Spleen (tissue), 13 donors: ENCODE data around the gene SYDE1. TPM values are rescaled to one million over a fixed set of nuclear protein-coding genes. Genes with fewer than 3 reads are reported as not detected.
"Not testable (repeated sequence)": the region's sequence is repeated elsewhere in the genome, so short reads cannot be mapped to it uniquely, and the experiment has no call there.

Source experiments
- DNase-seq: peaks from one replicate; pipeline ENCODE4 v3.0.0-alpha.2; 2020
- H3K27ac ChIP-seq, 8 donors: fragments of 200-600 bp; sonication (generic) in 7 of 8; 1 replicate in 4 of 8; 2 replicates in 4 of 8; pipeline versions ENCODE4 v1.5.0 to v1.8.0; 2016 to 2021; ENCODE audit warnings: inconsistent platforms in 4 of 8, mild to moderate bottlenecking in 4 of 8, moderate library complexity in 1 of 8
- H3K27me3 ChIP-seq, 7 donors: fragments of 200-600 bp; sonication (generic) in 6 of 7; replicated peaks in 1 of 7; 1 replicate in 4 of 7; 2 replicates in 3 of 7; pipeline versions ENCODE4 v1.5.0 to v1.8.0; 2016 to 2021; ENCODE audit warnings: inconsistent platforms in 3 of 7, mild to moderate bottlenecking in 1 of 7
- H3K36me3 ChIP-seq, 6 donors: fragments of 200-600 bp; sonication (generic) in 5 of 6; 1 replicate in 4 of 6; 2 replicates in 2 of 6; pipeline versions ENCODE4 v1.5.0 to v1.8.0; 2016 to 2021; ENCODE audit warnings: inconsistent platforms in 2 of 6
- H3K4me1 ChIP-seq, 6 donors: fragments of 200-600 bp; sonication (generic) in 5 of 6; 1 replicate in 3 of 6; 2 replicates in 3 of 6; pipeline versions ENCODE4 v1.5.0 to v1.8.0; 2016 to 2021; ENCODE audit warnings: inconsistent platforms in 3 of 6
- H3K4me3 ChIP-seq, 8 donors: fragments of 200-600 bp; sonication (generic) in 7 of 8; 1 replicate in 4 of 8; 2 replicates in 4 of 8; pipeline versions ENCODE4 v1.5.0 to v1.8.0; 2016 to 2021; ENCODE audit warnings: inconsistent platforms in 4 of 8, mild to moderate bottlenecking in 4 of 8, moderate library complexity in 2 of 8
- H3K9me3 ChIP-seq, 8 donors: fragments of 200-600 bp; sonication (generic) in 7 of 8; 1 replicate in 4 of 8; 2 replicates in 4 of 8; pipeline versions ENCODE4 v1.5.0 to v1.8.0; 2016 to 2021; ENCODE audit warnings: inconsistent platforms in 4 of 8
- POLR2A ChIP-seq, 3 donors: fragments of 450-650 bp; IDR thresholded peaks; one replicate each; pipeline ENCODE4 v1.5.1; 2017; ENCODE audit warnings: antibody characterized with exemption in 3 of 3, mild to moderate bottlenecking in 1 of 3
- POLR2AphosphoS5 ChIP-seq, 3 donors: sonication (generic); formaldehyde crosslinking; IDR thresholded peaks; one replicate each; pipeline ENCODE4 v1.5.1; 2017; ENCODE audit warnings: antibody characterized with exemption in 3 of 3
- WGBS, 5 donors: extraction: QIAGEN DNeasy Blood & Tissue Kit in 3 of 5; methylation state at CpG; one replicate each; pipeline versions ENCODE4 v1.1.5 to v1.1.7; 2013 to 2018; 5-methylcytosine and 5-hydroxymethylcytosine counted together
- intact Hi-C: fragments of 100-400 bp; cut with DNase I; formaldehyde crosslinking; loops from one replicate; pipeline ENCODE4 v1.15.0; 2023; ENCODE audit warnings: low total_unique reads
- long read RNA-seq, 2 donors: transcript quantifications; one replicate each; lab custom pipeline, GENCODE V29; 2026
- polyA plus RNA-seq, 3 donors: library from polyadenylated mRNA; stranded (reverse); fragments of 200-250 nt; gene quantifications; one replicate each; pipeline ENCODE4 v1.2.1, GENCODE V29; 2013
- total RNA-seq, 7 donors: library from RNA; depleted of rRNA in 3 of 7; stranded (reverse); fragments of >200 nt in 3 of 7; fragmentation: NEBNext Ultra II Directional in 4 of 7; extraction: Animal tissue kit (Norgen Biotek cat#: 25700) in 4 of 7; gene quantifications; one replicate each; pipeline versions ENCODE4 v1.1.0 to v1.2.1, GENCODE V29; 2016 to 2021
- TF ChIP-seq, protein P1 (sequence below), 11 experiments: fragments of 200-600 bp in 7 of 11; fragments of 450-650 bp in 4 of 11; sonication (generic) in 4 of 11; IDR thresholded peaks in 8 of 11; conservative IDR thresholded peaks in 3 of 11; 1 replicate in 7 of 11; 2 replicates in 4 of 11; pipeline versions ENCODE4 v1.4.0 to v1.8.0; 2016 to 2021; ENCODE audit warnings: antibody characterized with exemption in 11 of 11, inconsistent platforms in 4 of 11, mild to moderate bottlenecking in 1 of 11
- donor health status: healthy with polysubstance abuse.
- donor health status: DM: no; HTN: no; CAD: no; lungs with moderate emphysema.
- donor health status: DM: no; HTN: no; CAD: no.
- donor health status: Bipolar disorder and iron deficiency.
- donor health status: healthy.
- donor health status: DM: no; HTN: no; CAD: no.
- donor health status: DM: yes; HTN: yes; CAD: no.

The SYDE1 gene, protein sequence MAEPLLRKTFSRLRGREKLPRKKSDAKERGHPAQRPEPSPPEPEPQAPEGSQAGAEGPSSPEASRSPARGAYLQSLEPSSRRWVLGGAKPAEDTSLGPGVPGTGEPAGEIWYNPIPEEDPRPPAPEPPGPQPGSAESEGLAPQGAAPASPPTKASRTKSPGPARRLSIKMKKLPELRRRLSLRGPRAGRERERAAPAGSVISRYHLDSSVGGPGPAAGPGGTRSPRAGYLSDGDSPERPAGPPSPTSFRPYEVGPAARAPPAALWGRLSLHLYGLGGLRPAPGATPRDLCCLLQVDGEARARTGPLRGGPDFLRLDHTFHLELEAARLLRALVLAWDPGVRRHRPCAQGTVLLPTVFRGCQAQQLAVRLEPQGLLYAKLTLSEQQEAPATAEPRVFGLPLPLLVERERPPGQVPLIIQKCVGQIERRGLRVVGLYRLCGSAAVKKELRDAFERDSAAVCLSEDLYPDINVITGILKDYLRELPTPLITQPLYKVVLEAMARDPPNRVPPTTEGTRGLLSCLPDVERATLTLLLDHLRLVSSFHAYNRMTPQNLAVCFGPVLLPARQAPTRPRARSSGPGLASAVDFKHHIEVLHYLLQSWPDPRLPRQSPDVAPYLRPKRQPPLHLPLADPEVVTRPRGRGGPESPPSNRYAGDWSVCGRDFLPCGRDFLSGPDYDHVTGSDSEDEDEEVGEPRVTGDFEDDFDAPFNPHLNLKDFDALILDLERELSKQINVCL
- total RNA-seq, result 10 to 100 TPM in 6 of 7 donors, 1 to 10 TPM in 1; 8.3 to 27.6 (median 17.0) TPM
- polyA plus RNA-seq, result 1 to 10 TPM; 2.0 to 5.2 (median 2.9) TPM
- long read RNA-seq, donor 1, partial matches to known transcripts, result 0 of 9 reads
- long read RNA-seq, donor 1, other reads (novel, unspliced or antisense), result 0 of 9 reads
- long read RNA-seq, donor 2, partial matches to known transcripts, result 7 of 20 reads
- long read RNA-seq, donor 2, other reads (novel, unspliced or antisense), result 8 of 20 reads

DNA sequence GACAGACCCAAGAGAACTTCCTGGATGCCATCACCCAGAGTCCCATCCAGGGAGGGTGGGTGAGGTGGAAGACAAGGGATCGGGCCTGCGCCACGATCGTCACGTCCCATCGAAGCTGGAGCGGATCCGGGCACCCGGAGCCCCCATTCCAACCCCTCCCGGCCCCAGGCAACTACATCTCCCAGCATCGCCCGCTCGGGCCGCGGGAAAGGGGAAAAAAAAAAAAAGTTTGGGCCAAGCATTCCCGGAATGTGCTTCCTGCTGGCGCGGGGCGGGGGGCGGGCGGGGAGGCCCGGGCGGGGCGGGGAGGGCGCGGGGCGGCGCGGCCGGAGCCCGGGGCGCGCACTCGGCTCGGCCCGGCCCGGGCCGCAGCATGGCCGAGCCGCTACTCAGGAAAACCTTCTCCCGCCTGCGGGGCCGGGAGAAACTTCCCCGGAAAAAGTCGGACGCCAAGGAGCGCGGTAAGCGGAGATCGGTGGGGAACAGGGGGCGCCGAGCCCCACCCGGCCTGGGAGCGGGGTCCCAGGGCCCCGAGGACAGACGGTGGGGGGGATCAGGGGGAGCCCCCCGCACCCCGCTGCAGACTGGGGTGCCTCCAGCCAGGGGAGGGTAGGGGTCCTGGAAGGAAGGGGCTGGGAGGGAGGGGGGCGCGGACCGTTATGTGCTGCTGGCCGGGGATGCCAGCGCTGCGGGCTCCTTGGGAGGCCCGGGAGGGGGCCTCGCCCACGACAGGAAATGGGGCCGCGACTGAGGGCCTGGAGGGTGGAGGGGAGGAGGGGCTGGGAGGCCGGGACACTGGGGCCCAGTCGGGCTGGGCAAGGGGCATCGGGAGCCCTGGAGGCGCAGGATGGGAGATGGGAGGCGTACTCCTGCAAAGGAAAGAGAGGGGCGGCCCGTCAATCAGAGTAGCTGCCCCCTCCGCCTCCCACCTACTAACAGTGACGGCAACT is at the start of gene SYDE1:
Gene SYDE1, plus strand, starts transcription at position 341 of the 950 bp plus-strand sequence. Its CDS starts 33 bp downstream, at position 374.
- H3K27me3 ChIP-seq, result peaks cover 0 to 73% (median 24%) of the 10 kb centered on the region in 7 donors
- peak in 2 of 3 donors; percentile 29 to 50 for TF ChIP-seq POLR2AphosphoS5 (IDR thresholded peaks at IDR 0.05)
- TF ChIP-seq, protein P1, sequence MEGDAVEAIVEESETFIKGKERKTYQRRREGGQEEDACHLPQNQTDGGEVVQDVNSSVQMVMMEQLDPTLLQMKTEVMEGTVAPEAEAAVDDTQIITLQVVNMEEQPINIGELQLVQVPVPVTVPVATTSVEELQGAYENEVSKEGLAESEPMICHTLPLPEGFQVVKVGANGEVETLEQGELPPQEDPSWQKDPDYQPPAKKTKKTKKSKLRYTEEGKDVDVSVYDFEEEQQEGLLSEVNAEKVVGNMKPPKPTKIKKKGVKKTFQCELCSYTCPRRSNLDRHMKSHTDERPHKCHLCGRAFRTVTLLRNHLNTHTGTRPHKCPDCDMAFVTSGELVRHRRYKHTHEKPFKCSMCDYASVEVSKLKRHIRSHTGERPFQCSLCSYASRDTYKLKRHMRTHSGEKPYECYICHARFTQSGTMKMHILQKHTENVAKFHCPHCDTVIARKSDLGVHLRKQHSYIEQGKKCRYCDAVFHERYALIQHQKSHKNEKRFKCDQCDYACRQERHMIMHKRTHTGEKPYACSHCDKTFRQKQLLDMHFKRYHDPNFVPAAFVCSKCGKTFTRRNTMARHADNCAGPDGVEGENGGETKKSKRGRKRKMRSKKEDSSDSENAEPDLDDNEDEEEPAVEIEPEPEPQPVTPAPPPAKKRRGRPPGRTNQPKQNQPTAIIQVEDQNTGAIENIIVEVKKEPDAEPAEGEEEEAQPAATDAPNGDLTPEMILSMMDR (IDR thresholded peaks at IDR 0.05 in 8 of 11, conservative IDR thresholded peaks at IDR 0.05 in 3 of 11), result no peak
- H3K4me3 ChIP-seq, result peak within 1 kb of the TSS; percentile 25 to 70 (median 42)
- H3K36me3 ChIP-seq, result peaks cover 0 to 36% (median 0%) of the 10 kb centered on the region in 6 donors
- H3K9me3 ChIP-seq, result peaks cover 0 to 30% (median 24%) of the 10 kb centered on the region in 8 donors
- whole genome bisulfite sequencing, 5 donors, result 1 to 5% (median 2%) methylated on average over 39 to 78 of the region's 78 CpGs
- DNase-seq, result no peak
- H3K4me1 ChIP-seq, result peaks cover 0 to 26% (median 9%) of the 10 kb centered on the region in 6 donors
- H3K27ac ChIP-seq, result peak within 1 kb of the TSS; percentile 35 to 86 (median 80)
- intact Hi-C loops, result no loop called here

DNA sequence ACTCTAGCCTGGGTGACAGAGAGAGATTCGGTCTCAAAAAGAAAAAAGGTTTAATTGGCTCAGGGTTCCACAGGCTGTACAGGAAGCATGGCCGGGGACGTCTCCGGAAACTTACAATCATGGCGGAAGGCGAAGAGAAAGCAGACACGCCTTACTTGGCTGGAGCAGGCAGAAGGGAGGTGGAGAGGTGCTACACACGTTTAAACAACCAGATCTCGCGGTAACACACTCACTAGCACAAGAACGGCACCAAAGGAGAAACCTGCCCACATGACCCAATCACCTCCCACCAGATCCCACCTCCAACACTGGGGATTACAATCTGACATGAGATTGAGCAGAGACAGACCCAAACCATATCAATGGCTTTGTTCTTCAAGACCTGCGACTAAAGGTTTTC is 45.2 kb upstream of the SYDE1 start:
- no peak for DNase-seq
- no peak overlapping the region for H3K4me3 ChIP-seq
- H3K27me3 ChIP-seq, result peaks cover 0 to 74% (median 0%) of the 10 kb centered on the region in 7 donors
- intact Hi-C loops, result no loop called here
- H3K36me3 ChIP-seq, result no peaks in the 10 kb centered on the region
- H3K9me3 ChIP-seq, result peaks cover 0 to 7% (median 0%) of the 10 kb centered on the region in 8 donors
- no peak overlapping the region for H3K27ac ChIP-seq
- no peaks in the 10 kb centered on the region for H3K4me1 ChIP-seq
- TF ChIP-seq, protein P1 (IDR thresholded peaks at IDR 0.05 in 8 of 11, conservative IDR thresholded peaks at IDR 0.05 in 3 of 11), result no peak
- no peak for TF ChIP-seq POLR2AphosphoS5 (IDR thresholded peaks at IDR 0.05)
- no peak for TF ChIP-seq POLR2A (IDR thresholded peaks at IDR 0.05)
- WGBS, 5 donors, result 81 to 88% (median 83%) methylated on average over 12 of the region's 12 CpGs

DNA sequence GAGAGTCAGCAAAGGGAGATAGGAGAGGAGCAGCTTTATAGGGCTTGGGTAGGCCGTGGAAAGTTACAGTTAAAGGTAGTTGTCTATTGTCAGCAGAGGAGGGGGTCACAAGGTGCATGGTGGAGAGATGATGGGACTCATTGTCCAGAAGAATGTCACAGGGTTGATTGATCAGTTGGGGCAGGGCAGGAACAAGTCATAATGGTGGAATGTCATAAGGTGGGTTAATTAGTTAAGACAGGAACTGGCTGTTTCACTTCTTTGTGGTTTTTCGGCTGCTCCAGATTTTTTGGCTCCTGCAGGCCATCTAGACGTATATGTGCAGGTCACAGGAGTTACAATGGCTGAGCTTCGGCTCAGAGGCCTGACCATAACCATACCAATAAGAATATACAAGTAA is 36.8 kb upstream of the SYDE1 start:
- H3K9me3 ChIP-seq, H3K4me3 ChIP-seq, DNase-seq, H3K4me1 ChIP-seq, intact Hi-C loops, H3K36me3 ChIP-seq, H3K27ac ChIP-seq: not testable (repeated sequence)
- 51 to 77% (median 65%) methylated on average over 4 of the region's 4 CpGs for WGBS, 5 donors
- peaks cover 0 to 30% (median 4%) of the 10 kb centered on the region in 7 donors for H3K27me3 ChIP-seq
